Measurements from ENCODE around the gene PLD3. TPM values are rescaled to one million over a fixed set of nuclear protein-coding genes. Genes with fewer than 3 reads are reported as not detected.
"Not testable (repeated sequence)": the region's sequence is repeated elsewhere in the genome, so short reads cannot be mapped to it uniquely, and the experiment has no call there.

The PLD3 gene
- polyA plus RNA-seq, 4 donors = 48.1 to 314 (median 93.6) TPM

DNA sequence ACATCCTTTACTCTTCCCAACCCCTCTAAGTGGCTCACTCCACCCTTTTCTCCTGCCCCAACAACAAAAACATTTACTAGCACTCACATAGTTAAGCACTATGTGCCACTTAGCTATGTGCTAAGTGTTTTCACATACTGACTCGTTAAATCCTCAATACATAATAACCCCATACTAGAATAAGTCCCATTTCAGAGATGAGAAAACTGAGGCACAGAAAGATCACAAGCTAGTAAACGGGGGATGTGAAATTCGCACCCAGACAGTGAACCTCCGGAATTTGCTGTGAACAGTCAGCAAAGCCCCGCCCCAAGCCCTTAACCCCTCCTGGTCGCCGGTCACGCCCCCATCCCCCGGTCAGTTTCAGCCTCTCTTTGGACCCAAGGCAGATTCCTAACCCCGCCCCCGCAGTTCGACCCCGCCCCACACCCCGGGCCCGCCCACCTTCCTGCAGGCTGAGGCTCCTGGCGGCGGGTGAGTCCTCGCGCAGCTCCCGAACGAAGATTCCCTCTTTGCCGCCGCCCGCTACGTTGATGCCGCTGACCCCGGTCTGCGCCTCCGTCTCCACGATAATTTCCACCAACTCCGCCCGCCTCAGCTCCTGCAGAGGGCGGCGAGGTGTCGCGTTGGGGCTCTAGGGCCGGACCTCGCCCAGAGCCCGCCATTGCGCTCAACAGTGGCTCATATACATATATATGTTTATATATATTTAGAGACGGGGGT, 54.9 kb downstream of the PLD3 start:
- DNase-seq = peak; percentile 78 to 91
- Histone ChIP-seq H3K27me3 (ENCODE audit: control insufficient read depth in 3 of 3, insufficient read depth in 3 of 3, low read length in 3 of 3) (no peaks in the 10 kb centered on the region), H3K36me3 (ENCODE audit: control insufficient read depth in 3 of 3, insufficient read depth in 2 of 3, low read depth in 1 of 3, low read length in 3 of 3) (no peaks in the 10 kb centered on the region), H3K4me3 (ENCODE audit: low read depth in 1 of 3, low read length in 3 of 3) (peak overlapping the region in 2 of 3 donors; percentile 47 to 68), H3K4me1 (ENCODE audit: control insufficient read depth in 3 of 3, insufficient read depth in 2 of 3, low read depth in 1 of 3, low read length in 2 of 3) (peaks cover 0 to 8% (median 0%) of the 10 kb centered on the region in 3 donors), H3K27ac (ENCODE audit: low read depth in 1 of 3, low read length in 2 of 3) (peak overlapping the region; percentile 12 to 82 (median 82)), H3K9me3 (ENCODE audit: control insufficient read depth in 2 of 2, insufficient read depth in 1 of 2, low read depth in 1 of 2, low read length in 1 of 2) (no peaks in the 10 kb centered on the region)
- no peak for FAIRE-seq
- WGBS, 3 donors = 0 to 1% (median 1%) methylated on average over 41 of the region's 41 CpGs

GRCh38 chr19:40407714-40408597, 59.5 kb downstream of the PLD3 start:
- Histone ChIP-seq H3K4me1 (ENCODE audit: control insufficient read depth in 3 of 3, insufficient read depth in 2 of 3, low read depth in 1 of 3, low read length in 2 of 3) (peaks cover 0 to 11% (median 0%) of the 10 kb centered on the region in 3 donors), H3K9me3 (ENCODE audit: control insufficient read depth in 2 of 2, insufficient read depth in 1 of 2, low read depth in 1 of 2, low read length in 1 of 2) (no peaks in the 10 kb centered on the region), H3K36me3 (ENCODE audit: control insufficient read depth in 3 of 3, insufficient read depth in 2 of 3, low read depth in 1 of 3, low read length in 3 of 3) (no peaks in the 10 kb centered on the region), H3K27ac (ENCODE audit: low read depth in 1 of 3, low read length in 2 of 3) (no peak overlapping the region), H3K27me3 (ENCODE audit: control insufficient read depth in 3 of 3, insufficient read depth in 3 of 3, low read length in 3 of 3) (no peaks in the 10 kb centered on the region), H3K4me3 (ENCODE audit: low read depth in 1 of 3, low read length in 3 of 3) (no peak overlapping the region)
- DNase-seq (no peak), FAIRE-seq (no peak)
- whole genome bisulfite sequencing, 3 donors = 20 to 50% (median 28%) methylated on average over 21 to 22 of the region's 22 CpGs

DNA sequence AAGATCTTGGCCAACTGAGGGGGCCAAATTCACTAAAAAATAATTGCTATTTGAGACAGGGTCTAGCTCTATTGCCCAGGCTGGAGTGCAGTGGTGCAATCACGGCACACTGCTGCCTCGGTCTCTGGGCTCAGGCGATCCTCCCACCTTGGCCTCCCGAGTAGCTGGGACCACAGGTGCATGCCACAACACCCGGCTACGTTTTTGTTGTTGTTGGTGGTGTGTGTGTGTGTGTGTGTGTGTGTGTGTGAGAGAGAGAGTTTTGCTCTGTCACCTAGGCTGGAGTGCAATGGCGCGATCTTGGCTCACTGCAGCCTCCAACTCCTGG, 60.1 kb downstream of the PLD3 start:
- not testable (repeated sequence) for H3K36me3 ChIP-seq (ENCODE audit: control insufficient read depth in 3 of 3, insufficient read depth in 2 of 3, low read depth in 1 of 3, low read length in 3 of 3); DNase-seq; H3K9me3 ChIP-seq (ENCODE audit: control insufficient read depth in 2 of 2, insufficient read depth in 1 of 2, low read depth in 1 of 2, low read length in 1 of 2); H3K4me1 ChIP-seq (ENCODE audit: control insufficient read depth in 3 of 3, insufficient read depth in 2 of 3, low read depth in 1 of 3, low read length in 2 of 3); H3K27ac ChIP-seq (ENCODE audit: low read depth in 1 of 3, low read length in 2 of 3); H3K27me3 ChIP-seq (ENCODE audit: control insufficient read depth in 3 of 3, insufficient read depth in 3 of 3, low read length in 3 of 3); H3K4me3 ChIP-seq (ENCODE audit: low read depth in 1 of 3, low read length in 3 of 3); FAIRE-seq
- 82 to 85% (median 83%) methylated on average over 8 of the region's 8 CpGs for WGBS, 3 donors

DNA sequence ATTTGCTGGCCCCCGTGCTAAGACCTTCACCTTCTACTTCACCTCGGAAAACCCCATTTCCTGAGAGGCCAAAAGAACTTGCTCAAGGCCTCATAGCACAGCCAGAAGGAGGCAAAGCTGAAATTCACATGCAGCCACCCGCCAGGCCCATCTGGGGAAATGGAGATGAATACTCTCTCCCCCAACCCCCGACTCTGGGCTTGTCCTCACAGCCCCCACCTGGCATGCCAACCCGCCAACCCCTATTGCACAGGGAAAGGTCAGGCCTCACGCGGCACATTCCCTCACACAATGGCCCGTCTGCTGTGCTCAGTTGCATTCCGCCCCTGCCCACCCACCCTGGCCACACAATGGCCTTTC, 61.5 kb downstream of the PLD3 start:
- no peak overlapping the region for H3K4me3 ChIP-seq (ENCODE audit: low read depth in 1 of 3, low read length in 3 of 3)
- DNase-seq (no peak), FAIRE-seq (no peak)
- H3K4me1 ChIP-seq (ENCODE audit: control insufficient read depth in 3 of 3, insufficient read depth in 2 of 3, low read depth in 1 of 3, low read length in 2 of 3) = peaks cover 0 to 10% (median 0%) of the 10 kb centered on the region in 3 donors
- no peaks in the 10 kb centered on the region for H3K36me3 ChIP-seq (ENCODE audit: control insufficient read depth in 3 of 3, insufficient read depth in 2 of 3, low read depth in 1 of 3, low read length in 3 of 3)
- H3K27me3 ChIP-seq (ENCODE audit: control insufficient read depth in 3 of 3, insufficient read depth in 3 of 3, low read length in 3 of 3) = peaks cover 0 to 4% (median 0%) of the 10 kb centered on the region in 3 donors
- whole genome bisulfite sequencing, 3 donors = 73 to 80% (median 76%) methylated on average over 9 of the region's 9 CpGs
- H3K27ac ChIP-seq (ENCODE audit: low read depth in 1 of 3, low read length in 2 of 3) = no peak overlapping the region
- H3K9me3 ChIP-seq (ENCODE audit: control insufficient read depth in 2 of 2, insufficient read depth in 1 of 2, low read depth in 1 of 2, low read length in 1 of 2) = no peaks in the 10 kb centered on the region

DNA sequence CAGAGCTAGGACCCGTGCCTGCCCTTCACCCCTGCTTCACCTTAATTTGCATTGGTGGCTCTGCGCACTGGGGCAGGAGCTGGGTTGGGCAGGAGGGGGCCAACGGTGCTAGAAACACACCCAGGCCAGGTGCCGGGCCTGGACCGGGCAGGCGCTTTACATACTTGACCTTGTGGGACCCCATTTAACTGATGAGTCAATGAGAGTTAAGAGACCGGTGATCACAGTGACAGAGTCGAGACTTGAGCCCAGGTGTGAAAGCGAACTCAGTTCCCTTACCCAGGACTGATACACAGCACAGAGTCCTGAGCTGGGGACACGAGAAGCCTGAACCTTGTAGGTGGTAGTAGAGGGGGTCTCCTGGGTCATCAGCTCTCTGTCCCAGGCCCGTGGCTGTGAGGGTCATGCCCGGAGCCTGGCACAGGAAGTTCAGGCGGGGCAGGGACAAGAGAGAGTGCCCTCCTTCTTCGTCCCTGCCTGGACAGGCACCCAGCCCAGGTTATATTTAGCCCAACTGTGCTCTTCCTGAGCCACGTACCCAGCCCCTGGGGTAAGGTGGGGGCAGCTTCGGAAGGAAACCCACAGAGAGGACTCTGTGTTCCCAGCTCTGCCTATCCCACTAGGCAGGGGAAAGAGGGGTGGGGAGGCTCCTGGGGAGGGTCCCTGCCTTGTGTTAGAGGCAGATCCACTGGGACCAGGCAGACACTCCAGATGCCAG, 62.8 kb downstream of the PLD3 start:
- no peaks in the 10 kb centered on the region for H3K9me3 ChIP-seq (ENCODE audit: control insufficient read depth in 2 of 2, insufficient read depth in 1 of 2, low read depth in 1 of 2, low read length in 1 of 2)
- H3K27me3 ChIP-seq (ENCODE audit: control insufficient read depth in 3 of 3, insufficient read depth in 3 of 3, low read length in 3 of 3) = peaks cover 0 to 4% (median 0%) of the 10 kb centered on the region in 3 donors
- DNase-seq (no peak), FAIRE-seq (no peak)
- H3K4me3 ChIP-seq (ENCODE audit: low read depth in 1 of 3, low read length in 3 of 3) = no peak overlapping the region
- no peaks in the 10 kb centered on the region for H3K36me3 ChIP-seq (ENCODE audit: control insufficient read depth in 3 of 3, insufficient read depth in 2 of 3, low read depth in 1 of 3, low read length in 3 of 3)
- 20 to 41% (median 32%) methylated on average over 16 of the region's 16 CpGs for WGBS, 3 donors
- peaks cover 0 to 15% (median 0%) of the 10 kb centered on the region in 3 donors for H3K4me1 ChIP-seq (ENCODE audit: control insufficient read depth in 3 of 3, insufficient read depth in 2 of 3, low read depth in 1 of 3, low read length in 2 of 3)
- peak overlapping the region in 1 of 3 donors; percentile 41 for H3K27ac ChIP-seq (ENCODE audit: low read depth in 1 of 3, low read length in 2 of 3)

- H3K4me3 ChIP-seq (ENCODE audit: low read depth in 1 of 3, low read length in 3 of 3) = no peak overlapping the region
- peaks cover 0 to 19% (median 0%) of the 10 kb centered on the region in 3 donors for H3K4me1 ChIP-seq (ENCODE audit: control insufficient read depth in 3 of 3, insufficient read depth in 2 of 3, low read depth in 1 of 3, low read length in 2 of 3)
- FAIRE-seq (no peak), DNase-seq (no peak)
- no peak overlapping the region for H3K27ac ChIP-seq (ENCODE audit: low read depth in 1 of 3, low read length in 2 of 3)
- peaks cover 0 to 4% (median 0%) of the 10 kb centered on the region in 3 donors for H3K27me3 ChIP-seq (ENCODE audit: control insufficient read depth in 3 of 3, insufficient read depth in 3 of 3, low read length in 3 of 3)
- no peaks in the 10 kb centered on the region for H3K36me3 ChIP-seq (ENCODE audit: control insufficient read depth in 3 of 3, insufficient read depth in 2 of 3, low read depth in 1 of 3, low read length in 3 of 3)
- H3K9me3 ChIP-seq (ENCODE audit: control insufficient read depth in 2 of 2, insufficient read depth in 1 of 2, low read depth in 1 of 2, low read length in 1 of 2) = no peaks in the 10 kb centered on the region
- 69 to 72% (median 72%) methylated on average over 8 of the region's 8 CpGs for WGBS, 3 donors
Observed at GRCh38 chr19:40411958-40412499, 63.5 kb downstream of the PLD3 start.

- no peaks in the 10 kb centered on the region for H3K9me3 ChIP-seq (ENCODE audit: control insufficient read depth in 2 of 2, insufficient read depth in 1 of 2, low read depth in 1 of 2, low read length in 1 of 2)
- 76 to 89% (median 86%) methylated on average over 3 to 4 of the region's 4 CpGs for WGBS, 3 donors
- FAIRE-seq = no peak
- no peak for DNase-seq
- H3K4me3 ChIP-seq (ENCODE audit: low read depth in 1 of 3, low read length in 3 of 3) = no peak overlapping the region
- peaks cover 0 to 27% (median 0%) of the 10 kb centered on the region in 3 donors for H3K4me1 ChIP-seq (ENCODE audit: control insufficient read depth in 3 of 3, insufficient read depth in 2 of 3, low read depth in 1 of 3, low read length in 2 of 3)
- H3K27ac ChIP-seq (ENCODE audit: low read depth in 1 of 3, low read length in 2 of 3) = no peak overlapping the region
- no peaks in the 10 kb centered on the region for H3K36me3 ChIP-seq (ENCODE audit: control insufficient read depth in 3 of 3, insufficient read depth in 2 of 3, low read depth in 1 of 3, low read length in 3 of 3)
- H3K27me3 ChIP-seq (ENCODE audit: control insufficient read depth in 3 of 3, insufficient read depth in 3 of 3, low read length in 3 of 3) = peaks cover 0 to 4% (median 0%) of the 10 kb centered on the region in 3 donors
Observed at GRCh38 chr19:40412866-40413265, 64.4 kb downstream of the PLD3 start.

- WGBS, 3 donors = 37 to 62% (median 62%) methylated on average over 13 to 18 of the region's 18 CpGs
- Histone ChIP-seq H3K36me3 (ENCODE audit: control insufficient read depth in 3 of 3, insufficient read depth in 2 of 3, low read depth in 1 of 3, low read length in 3 of 3) (no peaks in the 10 kb centered on the region), H3K4me3 (ENCODE audit: low read depth in 1 of 3, low read length in 3 of 3) (no peak within 1 kb of the TSS), H3K27ac (ENCODE audit: low read depth in 1 of 3, low read length in 2 of 3) (no peak within 1 kb of the TSS), H3K27me3 (ENCODE audit: control insufficient read depth in 3 of 3, insufficient read depth in 3 of 3, low read length in 3 of 3) (peaks cover 0 to 4% (median 0%) of the 10 kb centered on the region in 3 donors), H3K4me1 (ENCODE audit: control insufficient read depth in 3 of 3, insufficient read depth in 2 of 3, low read depth in 1 of 3, low read length in 2 of 3) (peaks cover 0 to 27% (median 0%) of the 10 kb centered on the region in 3 donors), H3K9me3 (ENCODE audit: control insufficient read depth in 2 of 2, insufficient read depth in 1 of 2, low read depth in 1 of 2, low read length in 1 of 2) (no peaks in the 10 kb centered on the region)
- DNase-seq (no peak), FAIRE-seq (no peak)
Observed at GRCh38 chr19:40413291-40413845, 64.9 kb downstream of the PLD3 start, which contains the start of gene PRX. TSS of gene PRX (minus strand) at chr19:40413378. CDS start at chr19:40407932, 5,446 bp downstream.
